ENCODE measurements around the gene SLC6A8. TPM values are rescaled to one million over a fixed set of nuclear protein-coding genes. Genes with fewer than 3 reads are reported as not detected.

Gene SLC6A8
- total and polyA plus RNA-seq, 2 of the 4 experiments (the other 2 are of a cell fraction), result 7.2 to 25.5 TPM

GRCh38 chrX:153723351-153724251, 35.9 kb downstream of the SLC6A8 start:
- Histone ChIP-seq H2AFZ (replicated peaks; ENCODE audit: low read length, poor library complexity) (peak overlapping the region; percentile 83), H4K20me1 (ENCODE audit: insufficient read depth, low read length) (peaks cover 14% of the 10 kb centered on the region), H2BK20ac (ENCODE audit: low read depth, low read length) (no peak overlapping the region), H3K27me3 (ENCODE audit: control insufficient read depth, insufficient read depth, low read length) (no peaks in the 10 kb centered on the region), H3K18ac (ENCODE audit: low read depth, low read length) (no peak overlapping the region), H2AK9ac (replicated peaks; ENCODE audit: low read depth, low read length, poor library complexity) (peak overlapping the region; percentile 93), H3K4me1 (ENCODE audit: control insufficient read depth, insufficient read depth, low read length) (peaks cover 17% of the 10 kb centered on the region), H3K9me1 (ENCODE audit: insufficient read depth, low read length) (peaks cover 5% of the 10 kb centered on the region; the same call in 1 of the 2 replicates), H3K14ac (replicated peaks; ENCODE audit: low read depth, low read length) (peak overlapping the region; percentile 29; the same call in 1 of the 2 replicates), H3K79me1 (ENCODE audit: low read depth in 1 of 2, low read length in 2 of 2) (peaks cover 5 to 32% of the 10 kb centered on the region in 2 experiments; a peak in 3 of 4 replicates), H2AK5ac (ENCODE audit: low read depth, low read length) (peak overlapping the region; percentile 47), H3K9ac (ENCODE audit: low read depth, low read length) (peak overlapping the region; percentile 65), H2BK120ac (ENCODE audit: low read depth, low read length) (no peak overlapping the region), H4K5ac (ENCODE audit: low read depth, low read length) (no peak overlapping the region), H3K4me3 (ENCODE audit: insufficient read depth, low read depth, low read length) (peak overlapping the region; percentile 82), H3K56ac (ENCODE audit: extremely low read depth, insufficient read depth, low read length) (peak overlapping the region; percentile 12; the same call in 1 of the 2 replicates), H4K91ac (ENCODE audit: insufficient read depth, low read depth, low read length) (peak overlapping the region; percentile 53; the same call in 1 of the 2 replicates), H3K36me3 (ENCODE audit: control insufficient read depth, insufficient read depth, low read length) (peaks cover 17% of the 10 kb centered on the region), H3K27ac (ENCODE audit: insufficient read depth, low read length) (peak overlapping the region; percentile 69), H2BK5ac (ENCODE audit: low read depth, low read length, poor library complexity, severe bottlenecking) (peak overlapping the region; percentile 53), H4K8ac (ENCODE audit: low read depth in 2 of 2, low read length in 2 of 2) (peak overlapping the region; percentile 43 to 53; a peak in 3 of 4 replicates), H3K4ac (ENCODE audit: low read depth, low read length) (peak overlapping the region; percentile 27), H3K9me3 (ENCODE audit: control insufficient read depth, insufficient read depth, low read length) (no peaks in the 10 kb centered on the region), H3K23ac (ENCODE audit: low read depth, low read length) (peak overlapping the region; percentile 18; the same call in 1 of the 2 replicates), H3K4me2 (ENCODE audit: low read depth, low read length) (peak overlapping the region; percentile 68), H2BK15ac (ENCODE audit: low read depth, low read length) (no peak overlapping the region)
- DNase-seq (peak; percentile 37), ATAC-seq (ENCODE audit: low read depth) (peak; percentile 4)
- WGBS, 2 experiments (ENCODE audit: extremely low coverage in 2 of 2, insufficient read length in 1 of 2), result 27% methylated on average over 51 of the region's 78 CpGs; no CpG with 5 or more reads in 1 of the 2 experiments
- intact Hi-C loops (cut with micrococcal nuclease), result no loop called here
- in situ Hi-C loops (cut with MboI; ENCODE audit: low sequenced_read_pairs), result no loop called here
- BruUV-seq (replicated peaks), result no TSS peak
- POLR2A ChIA-PET (ENCODE audit: unreplicated experiment), result no interaction called here
- dilution Hi-C loops (cut with HindIII; ENCODE audit: low sequenced_read_pairs, unreplicated experiment), result no loop called here
- CTCF ChIA-PET, result no interaction called here
- TF ChIP-seq RCOR1 (IDR thresholded peaks at IDR 0.05; ENCODE audit: insufficient replicate concordance, low read length) (no peak), CTCF (conservative IDR thresholded peaks at IDR 0.05; ENCODE audit: low read depth, low read length) (peak; percentile 34; the same call in 1 of the 2 replicates), MAFK (IDR thresholded peaks at IDR 0.05; ENCODE audit: low read depth, low read length) (no peak), NFE2L2 (IDR thresholded peaks at IDR 0.05; ENCODE audit: low read depth, low read length) (no peak), MXI1 (IDR thresholded peaks at IDR 0.05; ENCODE audit: borderline replicate concordance, low read depth, low read length) (0 out of 2 replicates have a peak, but pooled peaks have one; percentile 7), CHD1 (IDR thresholded peaks at IDR 0.05; ENCODE audit: low read depth, low read length) (no peak), RFX5 (IDR thresholded peaks at IDR 0.05; ENCODE audit: low read depth, low read length) (no peak), RAD21 (IDR thresholded peaks at IDR 0.05; ENCODE audit: low read length) (no peak), SMC3 (IDR thresholded peaks at IDR 0.05; ENCODE audit: low read depth, low read length) (no peak), ELK1 (IDR thresholded peaks at IDR 0.05; ENCODE audit: borderline replicate concordance, low read depth, low read length) (no peak), POLR2A (IDR thresholded peaks at IDR 0.05; ENCODE audit: low read depth, low read length) (no peak), MAZ (IDR thresholded peaks at IDR 0.05; ENCODE audit: borderline replicate concordance, low read depth, low read length) (no peak)
- TF ChIP-seq, protein P1, sequence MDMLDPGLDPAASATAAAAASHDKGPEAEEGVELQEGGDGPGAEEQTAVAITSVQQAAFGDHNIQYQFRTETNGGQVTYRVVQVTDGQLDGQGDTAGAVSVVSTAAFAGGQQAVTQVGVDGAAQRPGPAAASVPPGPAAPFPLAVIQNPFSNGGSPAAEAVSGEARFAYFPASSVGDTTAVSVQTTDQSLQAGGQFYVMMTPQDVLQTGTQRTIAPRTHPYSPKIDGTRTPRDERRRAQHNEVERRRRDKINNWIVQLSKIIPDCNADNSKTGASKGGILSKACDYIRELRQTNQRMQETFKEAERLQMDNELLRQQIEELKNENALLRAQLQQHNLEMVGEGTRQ (IDR thresholded peaks at IDR 0.05; ENCODE audit: low read depth, low read length), result no peak; the same call in 1 of the 2 replicates
